ENCODE measurements around the gene CYP2A6. TPM values are rescaled to one million over a fixed set of nuclear protein-coding genes. Genes with fewer than 3 reads are reported as not detected.

The CYP2A6 gene
- total RNA-seq, 1 donor from 2014 or later = not detected

DNA sequence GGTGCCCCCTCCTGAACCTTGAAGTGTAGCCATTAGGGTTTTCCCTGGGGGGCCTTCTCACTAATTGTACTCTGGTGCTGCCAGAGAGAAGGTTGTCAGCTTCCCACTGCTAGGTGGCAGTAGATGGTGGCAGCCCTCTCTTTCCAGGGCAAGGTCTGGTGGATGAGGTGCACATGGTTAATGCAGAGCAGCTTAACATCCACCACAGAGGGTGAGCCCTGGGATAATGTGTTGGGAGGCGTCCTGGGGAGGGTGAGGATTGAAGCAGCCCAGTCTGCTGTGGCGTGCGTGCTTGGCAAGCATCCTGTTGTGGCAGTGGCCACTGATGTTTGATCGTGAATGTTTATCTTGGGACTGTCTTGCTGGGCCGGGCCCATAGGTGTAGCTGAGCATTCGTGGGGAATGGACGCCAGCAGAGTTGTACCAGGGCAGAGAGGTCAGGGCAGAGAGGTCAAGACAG, 45.4 kb downstream of the CYP2A6 start:
- peak overlapping the region; percentile 32 for H3K27ac Mint-ChIP-seq
- H3K9me3 Mint-ChIP-seq = no peaks in the 10 kb centered on the region
- peaks cover 70% of the 10 kb centered on the region for H3K4me1 Mint-ChIP-seq
- Histone ChIP-seq H3K36me3 (no peaks in the 10 kb centered on the region), H3K9ac (no peak overlapping the region), H3K4me3 (no peak overlapping the region), H4K20me1 (ENCODE audit: low read depth) (peaks cover 98% of the 10 kb centered on the region), H3K4me1 (peaks cover 36% of the 10 kb centered on the region), H3K27ac (no peak overlapping the region), H3F3A (ENCODE audit: low read depth) (peaks cover 27% of the 10 kb centered on the region), H2AFZ (replicated peaks) (no peak overlapping the region), H3K9me3 (ENCODE audit: low read depth) (no peaks in the 10 kb centered on the region), H3K27me3 (no peaks in the 10 kb centered on the region), H3K79me2 (ENCODE audit: low read depth) (peaks cover 80% of the 10 kb centered on the region), H3K4me2 (no peak overlapping the region)
- H3K27me3 Mint-ChIP-seq (ENCODE audit: insufficient read depth, low read depth) = peaks cover 5% of the 10 kb centered on the region
- DNase-seq (ENCODE audit: low spot score) = no peak
- TF ChIP-seq, protein P1, sequence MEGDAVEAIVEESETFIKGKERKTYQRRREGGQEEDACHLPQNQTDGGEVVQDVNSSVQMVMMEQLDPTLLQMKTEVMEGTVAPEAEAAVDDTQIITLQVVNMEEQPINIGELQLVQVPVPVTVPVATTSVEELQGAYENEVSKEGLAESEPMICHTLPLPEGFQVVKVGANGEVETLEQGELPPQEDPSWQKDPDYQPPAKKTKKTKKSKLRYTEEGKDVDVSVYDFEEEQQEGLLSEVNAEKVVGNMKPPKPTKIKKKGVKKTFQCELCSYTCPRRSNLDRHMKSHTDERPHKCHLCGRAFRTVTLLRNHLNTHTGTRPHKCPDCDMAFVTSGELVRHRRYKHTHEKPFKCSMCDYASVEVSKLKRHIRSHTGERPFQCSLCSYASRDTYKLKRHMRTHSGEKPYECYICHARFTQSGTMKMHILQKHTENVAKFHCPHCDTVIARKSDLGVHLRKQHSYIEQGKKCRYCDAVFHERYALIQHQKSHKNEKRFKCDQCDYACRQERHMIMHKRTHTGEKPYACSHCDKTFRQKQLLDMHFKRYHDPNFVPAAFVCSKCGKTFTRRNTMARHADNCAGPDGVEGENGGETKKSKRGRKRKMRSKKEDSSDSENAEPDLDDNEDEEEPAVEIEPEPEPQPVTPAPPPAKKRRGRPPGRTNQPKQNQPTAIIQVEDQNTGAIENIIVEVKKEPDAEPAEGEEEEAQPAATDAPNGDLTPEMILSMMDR (IDR thresholded peaks at IDR 0.05) = peak; percentile 10
- TF ChIP-seq EZH2 (IDR thresholded peaks at IDR 0.05) = no peak
- no peak for TF ChIP-seq EZH2phosphoT487 (IDR thresholded peaks at IDR 0.05)
- H3K4me3 Mint-ChIP-seq = peak overlapping the region; percentile 76
- H3K36me3 Mint-ChIP-seq = peaks cover 18% of the 10 kb centered on the region

DNA sequence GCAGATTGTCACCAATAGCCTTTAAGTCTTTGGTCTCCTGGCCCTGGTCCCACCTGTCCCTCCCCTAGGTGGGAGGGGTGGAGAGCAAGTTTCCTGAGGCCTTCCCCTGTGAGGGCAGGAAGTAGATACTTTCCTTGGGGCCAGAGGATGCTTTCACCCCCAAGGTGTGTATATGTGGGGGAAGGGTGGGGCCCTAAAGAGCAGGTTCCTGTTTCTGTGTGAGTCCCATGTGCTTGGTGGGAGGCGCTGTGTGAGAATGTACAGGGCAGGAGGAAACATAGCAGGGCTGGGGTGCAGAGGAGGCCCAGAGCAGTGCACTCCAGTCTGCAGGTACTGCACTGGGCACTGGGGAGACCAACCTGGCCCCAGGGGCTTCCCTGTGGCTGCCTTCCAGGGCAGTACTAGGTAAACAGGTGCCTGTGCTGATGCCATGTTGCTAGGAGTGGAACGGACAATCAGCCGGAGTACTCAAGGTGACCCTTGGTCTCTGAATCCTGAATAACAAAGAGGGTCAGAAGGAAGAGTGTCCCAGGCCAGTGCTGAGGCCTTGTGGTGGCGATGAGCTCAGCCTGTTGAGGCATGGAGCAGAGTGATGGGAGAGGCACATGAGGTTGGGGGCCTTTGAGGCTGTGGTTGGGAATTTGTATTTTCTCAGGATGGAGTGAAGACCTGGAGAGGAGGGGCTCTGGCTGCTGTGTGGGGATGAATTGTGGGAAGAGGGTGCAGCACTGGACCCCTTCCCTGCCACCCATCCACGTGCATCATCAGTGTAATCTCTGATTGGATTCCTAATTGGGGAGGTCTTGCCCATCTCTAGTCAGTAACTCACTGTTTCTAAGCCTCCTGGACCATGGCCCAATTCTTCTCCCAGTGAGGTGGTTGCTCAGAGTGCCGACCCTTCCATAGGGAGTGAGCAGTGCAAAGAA, 46.1 kb downstream of the CYP2A6 start:
- H2AFZ ChIP-seq (replicated peaks) = no peak overlapping the region
- peaks cover 18% of the 10 kb centered on the region for H3K36me3 Mint-ChIP-seq
- H3K36me3 ChIP-seq = no peaks in the 10 kb centered on the region
- H3K9ac ChIP-seq = no peak overlapping the region
- peak overlapping the region; percentile 27 for H3K4me2 ChIP-seq
- no peaks in the 10 kb centered on the region for H3K9me3 Mint-ChIP-seq
- H4K20me1 ChIP-seq (ENCODE audit: low read depth) = peaks cover 96% of the 10 kb centered on the region
- no peaks in the 10 kb centered on the region for H3K27me3 ChIP-seq
- H3K9me3 ChIP-seq (ENCODE audit: low read depth) = no peaks in the 10 kb centered on the region
- peak overlapping the region; percentile 13 for H3K27ac ChIP-seq
- TF ChIP-seq EZH2 (IDR thresholded peaks at IDR 0.05) = no peak
- TF ChIP-seq, protein P1 (IDR thresholded peaks at IDR 0.05) = no peak
- no peak for TF ChIP-seq EZH2phosphoT487 (IDR thresholded peaks at IDR 0.05)
- peaks cover 87% of the 10 kb centered on the region for H3K79me2 ChIP-seq (ENCODE audit: low read depth)
- peaks cover 20% of the 10 kb centered on the region for H3F3A ChIP-seq (ENCODE audit: low read depth)
- no peak overlapping the region for H3K4me3 ChIP-seq
- H3K4me3 Mint-ChIP-seq = peak overlapping the region; percentile 74
- no peak for DNase-seq (ENCODE audit: low spot score)
- H3K4me1 Mint-ChIP-seq = peaks cover 68% of the 10 kb centered on the region
- peaks cover 34% of the 10 kb centered on the region for H3K4me1 ChIP-seq
- H3K27ac Mint-ChIP-seq = peak overlapping the region; percentile 96
- peaks cover 5% of the 10 kb centered on the region for H3K27me3 Mint-ChIP-seq (ENCODE audit: insufficient read depth, low read depth)

DNA sequence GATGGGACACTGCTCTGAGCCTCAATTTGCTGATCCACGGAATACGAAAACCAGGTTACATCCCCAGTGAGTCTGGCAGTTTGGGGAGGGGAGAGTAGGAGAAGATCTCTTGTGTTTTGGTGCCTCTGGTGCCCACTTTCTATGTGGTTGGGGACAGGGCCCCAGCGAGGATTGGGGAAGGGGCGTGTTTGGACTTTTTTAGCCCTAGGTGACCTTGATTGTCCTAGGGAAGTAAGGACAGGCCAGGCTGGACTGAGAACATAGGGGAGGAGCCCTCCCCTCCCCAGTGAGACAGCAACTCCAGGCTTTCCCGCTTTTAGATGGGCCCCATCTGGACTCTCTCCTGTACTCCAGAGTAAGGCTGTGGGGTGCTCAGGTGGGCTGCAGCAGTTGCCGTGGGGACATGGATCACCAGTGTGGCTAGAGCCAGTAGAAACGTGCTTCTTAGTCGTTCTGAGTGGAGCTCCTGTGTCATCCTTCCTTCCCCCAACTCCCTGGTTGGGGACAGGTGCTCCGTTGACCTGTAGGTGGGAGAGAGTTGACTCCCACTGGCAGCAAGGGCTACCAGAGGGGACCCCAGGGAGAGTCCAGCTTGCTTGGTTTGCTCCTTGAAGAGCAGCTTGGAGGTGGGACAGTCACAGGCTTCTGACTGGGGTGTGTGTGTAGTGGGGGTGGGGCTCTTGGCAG, 46.9 kb downstream of the CYP2A6 start:
- Histone ChIP-seq H3K4me3 (no peak overlapping the region), H3K36me3 (no peaks in the 10 kb centered on the region), H3K79me2 (ENCODE audit: low read depth) (peaks cover 83% of the 10 kb centered on the region), H3F3A (ENCODE audit: low read depth) (peaks cover 16% of the 10 kb centered on the region), H3K9me3 (ENCODE audit: low read depth) (no peaks in the 10 kb centered on the region), H3K27me3 (no peaks in the 10 kb centered on the region), H3K27ac (peak overlapping the region; percentile 13), H2AFZ (replicated peaks) (no peak overlapping the region), H3K4me1 (peaks cover 34% of the 10 kb centered on the region), H4K20me1 (ENCODE audit: low read depth) (peaks cover 89% of the 10 kb centered on the region), H3K4me2 (peak overlapping the region; percentile 67), H3K9ac (peak overlapping the region; percentile 3)
- H3K9me3 Mint-ChIP-seq = no peaks in the 10 kb centered on the region
- peaks cover 16% of the 10 kb centered on the region for H3K36me3 Mint-ChIP-seq
- H3K27me3 Mint-ChIP-seq (ENCODE audit: insufficient read depth, low read depth) = peaks cover 6% of the 10 kb centered on the region
- peaks cover 72% of the 10 kb centered on the region for H3K4me1 Mint-ChIP-seq
- no peak for DNase-seq (ENCODE audit: low spot score)
- TF ChIP-seq EZH2phosphoT487 (IDR thresholded peaks at IDR 0.05) (no peak), EZH2 (IDR thresholded peaks at IDR 0.05) (no peak)
- TF ChIP-seq, protein P1 (IDR thresholded peaks at IDR 0.05) = no peak
- H3K4me3 Mint-ChIP-seq = peak overlapping the region; percentile 74
- H3K27ac Mint-ChIP-seq = peak overlapping the region; percentile 96
